Measurements from ENCODE around the gene TRIM46. TPM values are rescaled to one million over a fixed set of nuclear protein-coding genes. Genes with fewer than 3 reads are reported as not detected.

The TRIM46 gene
- total and polyA plus RNA-seq, 2 of the 13 experiments (the other 11 are each of a cell fraction or from before 2014, with no cell fraction given) = 0.04 to 0.09 TPM

- TF ChIP-seq HBP1 (CRISPR knock-in tag; IDR thresholded peaks at IDR 0.05; ENCODE audit: low read depth) = peak; percentile 77; the same call in 1 of the 2 replicates
- TF ChIP-seq ZBTB21 (CRISPR knock-in tag; IDR thresholded peaks at IDR 0.05) = 0 out of 2 replicates have a peak, but pooled peaks have one; percentile 17
- peak; percentile 83 for TF ChIP-seq TARDBP (CRISPR knock-in tag; IDR thresholded peaks at IDR 0.05)
- peak; percentile 75; the same call in 1 of the 2 replicates for TF ChIP-seq BRCA1 (CRISPR knock-in tag; IDR thresholded peaks at IDR 0.05)
- TF ChIP-seq ZIK1 (CRISPR knock-in tag; IDR thresholded peaks at IDR 0.05; ENCODE audit: borderline replicate concordance, low read depth) = 0 out of 2 replicates have a peak, but pooled peaks have one; percentile 48
- peak; percentile 36; the same call in 1 of the 2 replicates for TF ChIP-seq NCOR1 (IDR thresholded peaks at IDR 0.05; ENCODE audit: borderline replicate concordance, low read length)
- no peak; the same call in 1 of the 2 replicates for TF ChIP-seq ZFP90 (CRISPR knock-in tag; IDR thresholded peaks at IDR 0.05; ENCODE audit: borderline replicate concordance)
- no peak for TF ChIP-seq MXD1 (CRISPR knock-in tag; IDR thresholded peaks at IDR 0.05)
- TF ChIP-seq FOXJ3 (CRISPR knock-in tag; IDR thresholded peaks at IDR 0.05; ENCODE audit: borderline replicate concordance) = peak; percentile 62; the same call in 1 of the 2 replicates
- TF ChIP-seq ZNF576 (CRISPR knock-in tag; IDR thresholded peaks at IDR 0.05) = no peak
- TF ChIP-seq HIVEP1 (CRISPR knock-in tag; IDR thresholded peaks at IDR 0.05) = peak; percentile 43; the same call in 1 of the 2 replicates
- TF ChIP-seq ZNF574 (CRISPR knock-in tag; IDR thresholded peaks at IDR 0.05) = peak; percentile 48
- peak; percentile 15; the same call in 1 of the 2 replicates for TF ChIP-seq KDM6A (CRISPR knock-in tag; IDR thresholded peaks at IDR 0.05; ENCODE audit: low read depth)
- TF ChIP-seq HOMEZ (CRISPR knock-in tag; IDR thresholded peaks at IDR 0.05; ENCODE audit: low read depth) = peak; percentile 81; the same call in 1 of the 2 replicates
- peak; percentile 83; the same call in 1 of the 2 replicates for TF ChIP-seq POLR2AphosphoS2 (IDR thresholded peaks at IDR 0.05; ENCODE audit: low read depth, low read length)
- TF ChIP-seq CBFB (CRISPR knock-in tag; IDR thresholded peaks at IDR 0.05) = peak; percentile 10; the same call in 1 of the 2 replicates
- TF ChIP-seq ZNF256 (CRISPR knock-in tag; conservative IDR thresholded peaks at IDR 0.05) = peak; percentile 77; the same call in 1 of the 2 replicates
- TF ChIP-seq ZFP91 (CRISPR knock-in tag; IDR thresholded peaks at IDR 0.05; ENCODE audit: borderline replicate concordance) = no peak
- 0 out of 2 replicates have a peak, but pooled peaks have one; percentile 12 for TF ChIP-seq KAT7 (CRISPR knock-in tag; IDR thresholded peaks at IDR 0.05; ENCODE audit: borderline replicate concordance)
- no peak for TF ChIP-seq KDM1A (CRISPR knock-in tag; IDR thresholded peaks at IDR 0.05)
Observed at GRCh38 chr1:155134880-155135414, 38.7 kb upstream of the TRIM46 start (continued).
